IMR-90 (cell line): ENCODE measurements around the gene PTCH1. TPM values are rescaled to one million over a fixed set of nuclear protein-coding genes. Genes with fewer than 3 reads are reported as not detected.

Experiments
- ATAC-seq: fragments of 200-7000 bp; cut with Tn5 transposase; 2 replicates; pipeline ENCODE4 v1.9.1; 2020; ENCODE audit warnings: low read depth, mild to moderate bottlenecking, moderate library complexity
- BruUV-seq: library from RNA; stranded (reverse); fragments of 400-500 nt; replicated peaks from 2 replicates; lab custom pipeline; 2021; lab: Mats Ljungman, UMichigan
- CTCF ChIA-PET: fragments of 300-600 bp; formaldehyde crosslinking; extraction: SDS; loops from one replicate; lab custom pipeline; 2021; ENCODE audit warnings: antibody characterized with exemption; lab: Yijun Ruan, JAX
- POLR2A ChIA-PET: fragments of 300-600 bp; sonication (Branson Sonifier 250); formaldehyde crosslinking; loops from one replicate; lab custom pipeline; 2022; ENCODE audit warnings: antibody characterized with exemption; ENCODE audit not compliant: unreplicated experiment; lab: Charles Lee
- DNase-seq: peaks from one replicate; pipeline ENCODE4 v3.0.0; 2013
- H2AFZ ChIP-seq: replicated peaks from 2 replicates; pipeline ENCODE3; 2013; ENCODE audit warnings: low read length, mild to moderate bottlenecking; ENCODE audit not compliant: poor library complexity
- H2AK5ac ChIP-seq: 2 replicates; pipeline ENCODE4 v1.6.1; 2013; ENCODE audit warnings: low read depth, low read length, inconsistent platforms
- H2AK9ac ChIP-seq: replicated peaks from 2 replicates; pipeline ENCODE3; 2013; ENCODE audit warnings: mild to moderate bottlenecking, low read depth, low read length, moderate library complexity; ENCODE audit not compliant: poor library complexity
- H2BK120ac ChIP-seq: 2 replicates; pipeline ENCODE4 v1.6.1; 2013; ENCODE audit warnings: low read depth, low read length, inconsistent platforms
- H2BK15ac ChIP-seq: 3 replicates; pipeline ENCODE4 v1.6.1; 2013; ENCODE audit warnings: low read depth, low read length, inconsistent platforms
- H2BK20ac ChIP-seq: 2 replicates; pipeline ENCODE4 v1.6.1; 2013; ENCODE audit warnings: low read depth, mild to moderate bottlenecking, inconsistent platforms, low read length, moderate library complexity
- H2BK5ac ChIP-seq: 2 replicates; pipeline ENCODE4 v1.6.1; 2013; ENCODE audit warnings: mild to moderate bottlenecking, low read depth, low read length, inconsistent platforms; ENCODE audit not compliant: poor library complexity, severe bottlenecking
- H3K14ac ChIP-seq: replicated peaks from 2 replicates; pipeline ENCODE4 v1.6.1; 2013; ENCODE audit warnings: low read depth, low read length, inconsistent platforms
- H3K18ac ChIP-seq: 2 replicates; pipeline ENCODE4 v1.6.1; 2013; ENCODE audit warnings: low read depth, low read length, control low read depth
- H3K23ac ChIP-seq: 2 replicates; pipeline ENCODE4 v1.6.1; 2013; ENCODE audit warnings: low read depth, low read length, inconsistent platforms
- H3K27ac ChIP-seq: 2 replicates; pipeline ENCODE4 v1.5.1; 2013; ENCODE audit warnings: mild to moderate bottlenecking, control low read depth, low read length; ENCODE audit not compliant: insufficient read depth
- H3K27me3 ChIP-seq: 2 replicates; pipeline ENCODE4 v1.6.1; 2013; ENCODE audit warnings: low read length; ENCODE audit not compliant: control insufficient read depth, insufficient read depth
- H3K36me3 ChIP-seq: 2 replicates; pipeline ENCODE4 v1.6.1; 2013; ENCODE audit warnings: low read length, mixed read lengths; ENCODE audit not compliant: control insufficient read depth, insufficient read depth
- H3K4ac ChIP-seq: 2 replicates; pipeline ENCODE4 v1.6.1; 2013; ENCODE audit warnings: low read depth, low read length, inconsistent platforms
- H3K4me1 ChIP-seq: 2 replicates; pipeline ENCODE4 v1.6.1; 2013; ENCODE audit warnings: low read length, mixed read lengths; ENCODE audit not compliant: control insufficient read depth, insufficient read depth
- H3K4me2 ChIP-seq: 2 replicates; pipeline ENCODE4 v1.6.1; 2013; ENCODE audit warnings: low read depth, mild to moderate bottlenecking, control low read depth, low read length, moderate library complexity
- H3K4me3 ChIP-seq: 2 replicates; pipeline ENCODE4 v1.5.1; 2013; ENCODE audit warnings: low read depth, mild to moderate bottlenecking, control low read depth, low read length, moderate library complexity; ENCODE audit not compliant: insufficient read depth
- H3K56ac ChIP-seq: 2 replicates; pipeline ENCODE4 v1.6.1; 2013; ENCODE audit warnings: low read length, inconsistent platforms; ENCODE audit not compliant: insufficient read depth; ENCODE audit errors: extremely low read depth
- H3K79me1 ChIP-seq, 2 experiments: 2 replicates each; pipeline ENCODE4 v1.6.1; 2013; ENCODE audit warnings: low read length in 2 of 2, inconsistent platforms in 1 of 2, low read depth in 1 of 2
- H3K9ac ChIP-seq: 2 replicates; pipeline ENCODE4 v1.6.1; 2013; ENCODE audit warnings: low read depth, low read length, control low read depth
- H3K9me1 ChIP-seq: 2 replicates; pipeline ENCODE4 v1.6.1; 2013; ENCODE audit warnings: low read length, inconsistent platforms; ENCODE audit not compliant: insufficient read depth
- H3K9me3 ChIP-seq: 2 replicates; pipeline ENCODE4 v1.6.1; 2013; ENCODE audit warnings: low read length; ENCODE audit not compliant: control insufficient read depth, insufficient read depth
- H4K20me1 ChIP-seq: 2 replicates; pipeline ENCODE4 v1.6.1; 2013; ENCODE audit warnings: low read length, inconsistent platforms; ENCODE audit not compliant: insufficient read depth
- H4K5ac ChIP-seq: 2 replicates; pipeline ENCODE4 v1.6.1; 2013; ENCODE audit warnings: mild to moderate bottlenecking, low read depth, low read length, control low read depth
- H4K8ac ChIP-seq, 2 experiments: 2 replicates each; pipeline ENCODE4 v1.6.1; 2013; ENCODE audit warnings: low read depth in 2 of 2, low read length in 2 of 2, control low read depth in 1 of 2, inconsistent platforms in 1 of 2
- H4K91ac ChIP-seq: 2 replicates; pipeline ENCODE4 v1.6.1; 2013; ENCODE audit warnings: low read depth, low read length, inconsistent platforms; ENCODE audit not compliant: insufficient read depth
- CEBPB ChIP-seq: IDR thresholded peaks from 2 replicates; pipeline ENCODE4 v1.6.1; 2012; ENCODE audit warnings: low read depth, low read length, improper control_type of control experiment
- CHD1 ChIP-seq: IDR thresholded peaks from 2 replicates; pipeline ENCODE4 v1.6.1; 2012; ENCODE audit warnings: low read depth, low read length, improper control_type of control experiment
- CTCF ChIP-seq: conservative IDR thresholded peaks from 2 replicates; pipeline ENCODE4 v1.5.1; 2012; ENCODE audit warnings: mild to moderate bottlenecking, low read depth, low read length, improper control_type of control experiment
- ELK1 ChIP-seq: fragments of 150-350 bp; IDR thresholded peaks from 2 replicates; pipeline ENCODE4 v1.6.1; 2016; ENCODE audit warnings: low read depth, mild to moderate bottlenecking, low read length, moderate library complexity, borderline replicate concordance
- RFX5 ChIP-seq: IDR thresholded peaks from 2 replicates; pipeline ENCODE4 v1.8.0; 2012; ENCODE audit warnings: low read depth, mild to moderate bottlenecking, low read length, moderate library complexity
- SMC3 ChIP-seq: fragments of 150-350 bp; IDR thresholded peaks from 2 replicates; pipeline ENCODE4 v1.6.1; 2016; ENCODE audit warnings: low read depth, mild to moderate bottlenecking, antibody characterized with exemption, low read length, moderate library complexity
- USF2 ChIP-seq: fragments of 150-350 bp; IDR thresholded peaks from 2 replicates; pipeline ENCODE4 v1.6.1; 2017; ENCODE audit warnings: mild to moderate bottlenecking, antibody characterized with exemption, low read length, low read depth
- WGBS, 2 experiments: methylation state at CpG; one replicate each; pipeline versions ENCODE4 v1.1.5 to v1.1.7; 2013; ENCODE audit warnings: missing lambda C conversion rate in 2 of 2; ENCODE audit not compliant: insufficient read length in 1 of 2; ENCODE audit errors: extremely low coverage in 2 of 2; 5-methylcytosine and 5-hydroxymethylcytosine counted together
- dilution Hi-C: fragments of 300-500 bp; cut with HindIII; formaldehyde crosslinking; loops from one replicate; pipeline ENCODE4 v1.14.3; 2018; ENCODE audit warnings: low sequenced_read_pairs; ENCODE audit not compliant: unreplicated experiment
- in situ Hi-C: fragments of 300-500 bp; cut with MboI; formaldehyde crosslinking; loops from 3 replicates; pipeline ENCODE4 v1.14.3; 2019; ENCODE audit warnings: low sequenced_read_pairs, inconsistent platforms, mixed read lengths
- intact Hi-C: fragments of 100-400 bp; cut with micrococcal nuclease; formaldehyde crosslinking; loops from 2 replicates; pipeline ENCODE4 v1.10.0; 2022
- polyA plus RNA-seq, 3 experiments: library from polyadenylated mRNA; depleted of rRNA; stranded (reverse); fragments of >200 nt; gene quantifications; 2 replicates each; pipeline ENCODE4 v1.2.3, GENCODE V29; 2012; ENCODE audit warnings: low replicate concordance in 1 of 3
- total RNA-seq: library from RNA; depleted of rRNA; stranded (reverse); fragments of >200 nt; gene quantifications from 2 replicates; pipeline ENCODE4 v1.2.3, GENCODE V29; 2012

Gene PTCH1
- total and polyA plus RNA-seq, 2 of the 4 experiments (the other 2 are of a cell fraction): 4.1 to 5.0 TPM

- H2BK20ac ChIP-seq: peak overlapping the region; percentile 6; the same call in 1 of the 2 replicates
- H3K9ac ChIP-seq: no peak overlapping the region
- BruUV-seq: no TSS peak
- peak overlapping the region; percentile 6; the same call in 1 of the 2 replicates for H3K23ac ChIP-seq
- peak overlapping the region; percentile 11; the same call in 1 of the 3 replicates for H2BK15ac ChIP-seq
- H3K79me1 ChIP-seq: peaks cover 23 to 73% of the 10 kb centered on the region in 2 experiments
- no peak overlapping the region for H4K91ac ChIP-seq
- H3K4me1 ChIP-seq: peaks cover 26% of the 10 kb centered on the region
- no peak overlapping the region; the same call in 1 of the 2 replicates for H3K4ac ChIP-seq
- H3K14ac ChIP-seq: no peak overlapping the region
- CTCF ChIA-PET: interaction anchor here (1.0 to 1.1 kb wide), 2 partner anchors 49 to 255 kb away, joined by 3 to 4 read pairs; no protein-coding TSS in a partner anchor
- H2AK9ac ChIP-seq: no peak overlapping the region
- H3K27ac ChIP-seq: no peak overlapping the region
- no peak overlapping the region for H4K5ac ChIP-seq
- in situ Hi-C loops (no loop called here), intact Hi-C loops (no loop called here), dilution Hi-C loops (no loop called here)
- no peak overlapping the region for H3K4me3 ChIP-seq
- H2BK120ac ChIP-seq: peak overlapping the region; percentile 32
- WGBS, 2 experiments: 100% methylated on average over 1 of the region's 6 CpGs; no CpG with 5 or more reads in 1 of the 2 experiments
- TF ChIP-seq USF2: no peak
- TF ChIP-seq CHD1: no peak
- no peak for TF ChIP-seq ELK1
- no peak for TF ChIP-seq CEBPB
- no peak for TF ChIP-seq RFX5
- no peak for TF ChIP-seq CTCF
- no peak for TF ChIP-seq SMC3
- H3K4me2 ChIP-seq: no peak overlapping the region
- peaks cover 59% of the 10 kb centered on the region for H4K20me1 ChIP-seq
- ATAC-seq (no peak), DNase-seq (peak; percentile 32)
- H3K9me1 ChIP-seq: peaks cover 20% of the 10 kb centered on the region
- H3K27me3 ChIP-seq: no peaks in the 10 kb centered on the region
- no peaks in the 10 kb centered on the region for H3K9me3 ChIP-seq
- H3K36me3 ChIP-seq: peaks cover 1% of the 10 kb centered on the region; the same call in 1 of the 2 replicates
- H3K18ac ChIP-seq: peak overlapping the region; percentile 28; the same call in 1 of the 2 replicates
- H4K8ac ChIP-seq: no peak overlapping the region
- no peak overlapping the region for H2AFZ ChIP-seq
- H2AK5ac ChIP-seq: peak overlapping the region; percentile 47; the same call in 1 of the 2 replicates
- H2BK5ac ChIP-seq: no peak overlapping the region
- H3K56ac ChIP-seq: no peak overlapping the region
- POLR2A ChIA-PET: no interaction called here
Observed at GRCh38 chr9:95499046-95499676, 17.6 kb downstream of the PTCH1 start.
